Fibroblast of mammary gland (primary cell): ENCODE results near the gene PRDM5.

Experiments
- DNase-seq: peaks from one replicate; pipeline ENCODE4 v3.0.0-alpha.2; 2010; ENCODE audit warnings: low read depth
- H3K4me3 ChIP-seq: 2 replicates; pipeline ENCODE4 v1.5.1; 2011; ENCODE audit warnings: low read depth, mild to moderate bottlenecking, low read length, moderate library complexity; ENCODE audit not compliant: control insufficient read depth
- CTCF ChIP-seq: conservative IDR thresholded peaks from 2 replicates; pipeline ENCODE4 v1.5.1; 2011; ENCODE audit warnings: low read depth, low read length, inconsistent platforms; ENCODE audit not compliant: control insufficient read depth, insufficient read depth

The PRDM5 gene

GRCh38 chr4:120691536-120691935 lies 231.0 kb downstream of the PRDM5 start:
- TF ChIP-seq CTCF = no peak
- DNase-seq = peak; percentile 44
- no peak overlapping the region for H3K4me3 ChIP-seq

DNA sequence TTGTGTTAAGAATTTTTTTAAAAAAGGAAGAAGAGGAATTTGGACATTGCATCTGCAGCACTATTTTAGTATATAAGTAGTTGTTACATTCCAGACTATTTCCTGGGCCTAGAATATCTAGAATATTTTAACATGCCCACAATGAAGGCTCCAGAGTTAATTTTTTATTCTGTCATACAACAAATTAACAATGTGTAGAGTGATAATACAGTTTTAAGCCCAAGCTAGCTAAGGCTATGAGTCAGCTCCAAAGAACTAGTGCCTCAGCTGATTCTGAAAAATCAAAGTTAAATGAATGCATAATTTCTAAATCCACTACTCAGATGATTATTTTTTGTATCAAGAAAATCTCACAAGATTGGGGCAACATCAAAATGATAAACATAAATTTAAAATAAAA lies 231.4 kb downstream of the PRDM5 start:
- TF ChIP-seq CTCF = no peak

DNA sequence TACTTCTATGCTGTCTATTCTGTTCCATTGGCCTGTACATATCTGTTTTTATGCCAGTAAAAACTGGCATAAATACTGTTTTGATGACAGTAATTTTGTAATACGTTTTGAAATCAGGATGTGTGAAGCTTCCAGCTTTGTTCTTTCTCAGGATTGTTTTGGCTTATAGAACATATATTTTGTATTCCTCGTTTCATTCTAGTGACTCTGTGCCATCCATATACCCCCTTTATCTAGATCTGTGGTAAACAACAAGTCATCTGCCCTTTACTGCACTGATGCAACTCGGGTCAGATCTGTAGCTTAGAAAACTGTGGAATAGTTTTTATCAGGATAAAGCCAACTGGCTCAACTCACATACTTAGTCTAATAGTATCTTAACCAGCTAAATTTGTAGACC lies 233.7 kb downstream of the PRDM5 start:
- DNase-seq = peak; percentile 52
- no peak for TF ChIP-seq CTCF
- H3K4me3 ChIP-seq = no peak overlapping the region

More for the DNA sequence above, 231.4 kb downstream of the PRDM5 start:
- H3K4me3 ChIP-seq = no peak overlapping the region
- DNase-seq = no peak

DNA sequence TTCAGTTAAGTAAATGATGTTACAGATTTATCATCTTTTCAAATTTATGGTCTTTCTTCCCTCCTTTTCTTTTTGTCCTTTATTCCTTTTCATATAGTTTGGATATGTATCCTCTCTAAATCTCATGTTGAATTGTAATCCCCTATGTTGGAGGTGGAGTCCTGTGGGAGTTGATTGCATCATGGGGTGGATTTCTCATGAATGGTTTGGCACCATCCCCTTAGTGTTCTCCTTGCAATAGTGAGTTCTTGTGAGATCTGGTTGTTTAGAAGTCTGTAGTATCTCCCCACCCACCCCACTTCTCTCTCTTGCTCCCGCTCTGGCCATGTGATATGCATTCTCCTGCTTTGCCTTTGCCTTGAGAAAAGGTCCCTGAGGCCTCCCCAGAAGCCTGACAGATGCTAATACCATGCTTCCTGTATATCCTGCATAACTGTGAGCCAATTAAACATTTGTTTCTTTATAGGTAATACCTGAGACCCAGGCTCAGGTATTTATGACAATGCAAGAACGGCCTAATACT lies 236.7 kb downstream of the PRDM5 start:
- no peak overlapping the region for H3K4me3 ChIP-seq
- DNase-seq = peak; percentile 81
- TF ChIP-seq CTCF = no peak

GRCh38 chr4:120683897-120684540 lies 238.5 kb downstream of the PRDM5 start:
- DNase-seq = peak; percentile 25
- TF ChIP-seq CTCF = no peak
- H3K4me3 ChIP-seq = no peak overlapping the region

DNA sequence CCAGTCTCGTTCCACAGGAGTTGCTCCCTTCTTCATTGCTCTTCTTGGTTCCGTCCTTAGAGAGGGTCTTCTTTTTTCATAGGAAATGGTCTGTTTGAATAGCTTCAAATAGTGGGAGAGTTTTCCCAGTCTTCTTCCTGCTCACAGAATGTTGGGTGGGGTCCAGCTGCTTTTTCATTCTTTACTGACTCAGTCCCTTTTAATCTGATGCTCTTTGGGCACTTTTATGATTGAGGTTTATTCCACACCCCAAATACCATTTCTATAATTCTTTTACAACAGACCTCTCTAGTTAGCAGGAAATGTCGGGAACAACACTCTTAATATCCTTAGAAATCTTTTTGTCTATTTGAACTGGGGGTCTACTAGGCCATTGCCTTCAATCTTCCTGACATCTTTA lies 239.5 kb downstream of the PRDM5 start:
- H3K4me3 ChIP-seq = no peak overlapping the region
- no peak for TF ChIP-seq CTCF
- DNase-seq = no peak
